ENCODE measurements around the gene SYNC. TPM values are rescaled to one million over a fixed set of nuclear protein-coding genes. Genes with fewer than 3 reads are reported as not detected.

SYNC gene
- polyA plus RNA-seq, 3 donors = 0.05 TPM; not detected in 2

- H3K79me2 ChIP-seq (ENCODE audit: insufficient read depth, low read length) = peaks cover 90% of the 10 kb centered on the region
- no peaks in the 10 kb centered on the region for H3K27me3 ChIP-seq (ENCODE audit: control insufficient read depth in 2 of 2, insufficient read depth in 2 of 2, low read length in 2 of 2)
- peaks cover 42% of the 10 kb centered on the region for H3K4me1 Mint-ChIP-seq
- peaks cover 31% of the 10 kb centered on the region for H4K20me1 ChIP-seq (ENCODE audit: insufficient read depth, low read length)
- DNase-seq = no peak
- TF ChIP-seq CTCF (IDR thresholded peaks at IDR 0.05) = no peak
- peak overlapping the region; percentile 84 for H3K4me2 ChIP-seq (replicated peaks; ENCODE audit: extremely low read depth, low read length, poor library complexity, severe bottlenecking)
- peak overlapping the region; percentile 57 to 91 (median 76) for H3K4me3 ChIP-seq (replicated peaks in 1 of 3; ENCODE audit: low read depth in 2 of 3, low read length in 3 of 3)
- H3K9ac ChIP-seq (ENCODE audit: insufficient read depth, low read length, poor library complexity, severe bottlenecking) = peak overlapping the region; percentile 91
- under 1% methylated on average over 40 of the region's 43 CpGs for WGBS (ENCODE audit: insufficient coverage)
- no peaks in the 10 kb centered on the region for H3K9me3 ChIP-seq (replicated peaks in 1 of 2; ENCODE audit: control insufficient read depth in 1 of 2, insufficient read depth in 1 of 2, low read length in 2 of 2)
- H3K27ac ChIP-seq (ENCODE audit: low read depth in 1 of 2, low read length in 2 of 2) = peak overlapping the region; percentile 93 to 98
- H2AFZ ChIP-seq (ENCODE audit: insufficient read depth, low read depth, low read length, poor library complexity, severe bottlenecking) = peak overlapping the region; percentile 97
- H3K36me3 ChIP-seq (replicated peaks in 1 of 2; ENCODE audit: control insufficient read depth in 1 of 2, insufficient read depth in 2 of 2, low read length in 2 of 2) = peaks cover 29 to 47% of the 10 kb centered on the region in 2 donors
- H3K4me3 Mint-ChIP-seq = peak overlapping the region; percentile 90 to 92
- H3K36me3 Mint-ChIP-seq = peaks cover 33 to 52% of the 10 kb centered on the region in 2 donors
- peaks cover 0 to 3% (median 0%) of the 10 kb centered on the region in 7 donors for H3K9me3 Mint-ChIP-seq
- H3K27ac Mint-ChIP-seq = peak overlapping the region; percentile 94 to 100 (median 100)
- H3K4me1 ChIP-seq (ENCODE audit: control insufficient read depth in 1 of 2, insufficient read depth in 2 of 2, low read length in 2 of 2) = peaks cover 34 to 41% of the 10 kb centered on the region in 2 donors
- no peaks in the 10 kb centered on the region for H3K27me3 Mint-ChIP-seq (ENCODE audit: low read depth in 3 of 3)
- intact Hi-C loops (cut with micrococcal nuclease) = loop anchor here in 1 of 2 donors (5.0 kb wide), 1 partner anchor 166 kb away; the partner anchor contains the start of genes S100PBP and YARS1
These were observed 51.0 kb downstream of the SYNC start for GRCh38 chr1:32651461-32652073.

GRCh38 chr1:32650752-32651460, 51.7 kb downstream of the SYNC start, which contains the start of gene RBBP4:
Gene RBBP4 (plus strand): TSS chr1:32651208. CDS start chr1:32651307, 99 bp downstream.
- intact Hi-C loops (cut with micrococcal nuclease) = loop anchor here in 1 of 2 donors (5.0 kb wide), 1 partner anchor 166 kb away; the partner anchor contains the start of genes S100PBP and YARS1
- Mint-ChIP-seq H3K9me3 (peaks cover 0 to 3% (median 0%) of the 10 kb centered on the region in 7 donors), H3K36me3 (peaks cover 32 to 47% of the 10 kb centered on the region in 2 donors), H3K27me3 (ENCODE audit: low read depth in 3 of 3) (no peaks in the 10 kb centered on the region), H3K4me1 (peaks cover 42% of the 10 kb centered on the region), H3K4me3 (peak within 1 kb of the TSS; percentile 92 to 95), H3K27ac (peak within 1 kb of the TSS; percentile 94 to 100 (median 100))
- Histone ChIP-seq H3K36me3 (replicated peaks in 1 of 2; ENCODE audit: control insufficient read depth in 1 of 2, insufficient read depth in 2 of 2, low read length in 2 of 2) (peaks cover 25 to 42% of the 10 kb centered on the region in 2 donors), H3K4me1 (ENCODE audit: control insufficient read depth in 1 of 2, insufficient read depth in 2 of 2, low read length in 2 of 2) (peaks cover 34 to 41% of the 10 kb centered on the region in 2 donors), H3K79me2 (ENCODE audit: insufficient read depth, low read length) (peaks cover 90% of the 10 kb centered on the region), H3K9ac (ENCODE audit: insufficient read depth, low read length, poor library complexity, severe bottlenecking) (peak within 1 kb of the TSS; percentile 91), H4K20me1 (ENCODE audit: insufficient read depth, low read length) (peaks cover 27% of the 10 kb centered on the region), H3K27ac (ENCODE audit: low read depth in 1 of 2, low read length in 2 of 2) (peak within 1 kb of the TSS; percentile 93 to 98), H3K27me3 (ENCODE audit: control insufficient read depth in 2 of 2, insufficient read depth in 2 of 2, low read length in 2 of 2) (no peaks in the 10 kb centered on the region), H3K4me2 (replicated peaks; ENCODE audit: extremely low read depth, low read length, poor library complexity, severe bottlenecking) (peak within 1 kb of the TSS; percentile 84), H2AFZ (ENCODE audit: insufficient read depth, low read depth, low read length, poor library complexity, severe bottlenecking) (peak within 1 kb of the TSS; percentile 97), H3K9me3 (replicated peaks in 1 of 2; ENCODE audit: control insufficient read depth in 1 of 2, insufficient read depth in 1 of 2, low read length in 2 of 2) (no peaks in the 10 kb centered on the region), H3K4me3 (replicated peaks in 1 of 3; ENCODE audit: low read depth in 2 of 3, low read length in 3 of 3) (peak within 1 kb of the TSS; percentile 85 to 99 (median 91))
- TF ChIP-seq CTCF (IDR thresholded peaks at IDR 0.05) = no peak
- DNase-seq = peak; percentile 97 to 98 (median 98)
- WGBS (ENCODE audit: insufficient coverage) = under 1% methylated on average over 65 of the region's 67 CpGs

Data from CD14-positive monocyte (primary cell).